Panc1 (cell line): ENCODE results near the gene TEX51.

Experiments
- POLR2AphosphoS5 ChIP-seq: IDR thresholded peaks from 2 replicates; pipeline ENCODE4 v1.6.1; 2012; ENCODE audit warnings: mild to moderate bottlenecking, low read depth, low read length, moderate library complexity
- TF ChIP-seq, protein P1 (sequence below): fragments of 450-650 bp; IDR thresholded peaks from 2 replicates; pipeline ENCODE4 v1.5.1; 2017; ENCODE audit warnings: mild to moderate bottlenecking

DNA sequence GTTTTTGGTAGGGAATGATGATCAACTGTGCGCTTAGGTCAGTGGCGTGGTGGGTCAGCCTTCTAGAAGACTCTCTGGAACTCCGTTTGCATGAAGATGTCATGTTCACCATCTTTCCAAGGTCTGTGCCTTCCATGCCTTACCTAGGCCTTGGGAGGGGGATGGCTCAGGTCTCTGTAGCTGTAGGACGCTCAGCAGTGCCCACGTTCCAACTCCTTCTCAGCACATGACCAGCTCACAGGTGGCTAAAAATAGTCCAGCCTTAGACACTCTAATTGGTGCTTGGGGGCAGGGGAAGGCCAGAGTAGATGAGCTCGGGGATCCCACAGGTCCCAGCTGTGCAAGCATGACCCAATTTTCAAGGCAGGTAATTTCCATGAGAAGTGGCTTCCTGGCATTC lies 42.3 kb upstream of the TEX51 start:
- TF ChIP-seq, protein P1, sequence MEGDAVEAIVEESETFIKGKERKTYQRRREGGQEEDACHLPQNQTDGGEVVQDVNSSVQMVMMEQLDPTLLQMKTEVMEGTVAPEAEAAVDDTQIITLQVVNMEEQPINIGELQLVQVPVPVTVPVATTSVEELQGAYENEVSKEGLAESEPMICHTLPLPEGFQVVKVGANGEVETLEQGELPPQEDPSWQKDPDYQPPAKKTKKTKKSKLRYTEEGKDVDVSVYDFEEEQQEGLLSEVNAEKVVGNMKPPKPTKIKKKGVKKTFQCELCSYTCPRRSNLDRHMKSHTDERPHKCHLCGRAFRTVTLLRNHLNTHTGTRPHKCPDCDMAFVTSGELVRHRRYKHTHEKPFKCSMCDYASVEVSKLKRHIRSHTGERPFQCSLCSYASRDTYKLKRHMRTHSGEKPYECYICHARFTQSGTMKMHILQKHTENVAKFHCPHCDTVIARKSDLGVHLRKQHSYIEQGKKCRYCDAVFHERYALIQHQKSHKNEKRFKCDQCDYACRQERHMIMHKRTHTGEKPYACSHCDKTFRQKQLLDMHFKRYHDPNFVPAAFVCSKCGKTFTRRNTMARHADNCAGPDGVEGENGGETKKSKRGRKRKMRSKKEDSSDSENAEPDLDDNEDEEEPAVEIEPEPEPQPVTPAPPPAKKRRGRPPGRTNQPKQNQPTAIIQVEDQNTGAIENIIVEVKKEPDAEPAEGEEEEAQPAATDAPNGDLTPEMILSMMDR = no peak
- TF ChIP-seq POLR2AphosphoS5 = no peak
